SH-SY5Y (cell line): Measurements from ENCODE around the gene CLASP1.

Experiments used
- GATA2 ChIP-seq: IDR thresholded peaks from 2 replicates; pipeline ENCODE4 v1.6.1; 2011; ENCODE audit warnings: mild to moderate bottlenecking, low read depth, low read length
- GATA3 ChIP-seq: IDR thresholded peaks from 2 replicates; pipeline ENCODE4 v1.6.1; 2011; ENCODE audit warnings: low read depth, mild to moderate bottlenecking, low read length, moderate library complexity

- no peak for TF ChIP-seq GATA3
- TF ChIP-seq GATA2: no peak
These were observed 273.6 kb downstream of the CLASP1 start for GRCh38 chr2:121375621-121376159.
